A549 (cell line): Measurements from ENCODE around the gene PSD2. TPM values are rescaled to one million over a fixed set of nuclear protein-coding genes. Genes with fewer than 3 reads are reported as not detected.

Experiments used
- ATAC-seq, 2 experiments: fragments of 200-7000 bp in 1 of 2; fragments of >200 bp in 1 of 2; cut with Nextera tagmentation in 1 of 2; cut with Tn5 transposase in 1 of 2; 3 replicates each; pipeline versions ENCODE4 v1.8.0 to v1.9.1; 2018 to 2020; ENCODE audit warnings: mild to moderate bottlenecking in 1 of 2, moderate library complexity in 1 of 2
- CTCF ChIA-PET: fragments of 300-600 bp; sonication (Branson Sonifier 250); formaldehyde crosslinking; extraction: SDS; loops from one replicate; lab custom pipeline; 2021; ENCODE audit warnings: antibody characterized with exemption, inconsistent platforms; lab: Yijun Ruan, JAX
- POLR2A ChIA-PET: fragments of 350-600 bp; formaldehyde crosslinking; extraction: SDS; loops from one replicate; lab custom pipeline; 2021; ENCODE audit warnings: antibody characterized with exemption, inconsistent platforms; lab: Yijun Ruan, JAX
- DNase-seq, 2 experiments: peaks; one replicate each; pipeline versions ENCODE4 v3.0.0 to v3.0.0-alpha.2; 2011 to 2016; ENCODE audit warnings: low read depth in 1 of 2, low spot score in 1 of 2
- FAIRE-seq: peaks from 2 replicates; lab custom pipeline; 2011; peaks lifted over from hg19 to GRCh38; lab: Jason Lieb, UNC
- H3K27ac ChIP-seq, 2 experiments: fragments of >200 bp; sonication (Bioruptor Twin); formaldehyde crosslinking; 3 replicates each; pipeline ENCODE4 v1.5.1; 2016 to 2017
- H3K4me1 ChIP-seq: fragments of >200 bp; sonication (Bioruptor Twin); formaldehyde crosslinking; 3 replicates; pipeline ENCODE4 v1.6.1; 2016
- H3K4me2 ChIP-seq: fragments of >200 bp; sonication (Bioruptor Twin); formaldehyde crosslinking; 3 replicates; pipeline ENCODE4 v1.6.1; 2016
- H3K4me3 ChIP-seq: fragments of >200 bp; sonication (Bioruptor Twin); formaldehyde crosslinking; 3 replicates; pipeline ENCODE4 v1.5.1; 2016
- H3K9me3 ChIP-seq: fragments of >200 bp; sonication (Bioruptor Twin); formaldehyde crosslinking; 3 replicates; pipeline ENCODE4 v1.6.1; 2016
- CBX2 ChIP-seq: fragments of 200-600 bp; sonication (generic); IDR thresholded peaks from 2 replicates; pipeline ENCODE4 v1.6.1; 2016; ENCODE audit warnings: low read depth, mild to moderate bottlenecking, borderline replicate concordance
- CBX8 ChIP-seq: fragments of 200-600 bp; sonication (generic); IDR thresholded peaks from 2 replicates; pipeline ENCODE4 v1.6.1; 2016
- CHD4 ChIP-seq: fragments of 200-600 bp; sonication (generic); IDR thresholded peaks from 2 replicates; pipeline ENCODE4 v1.6.1; 2016; ENCODE audit warnings: antibody characterized with exemption, mild to moderate bottlenecking, borderline replicate concordance
- EHF ChIP-seq: fragments of 250-450 bp; sonication (Bioruptor Pico); IDR thresholded peaks from 2 replicates; pipeline ENCODE4 v1.5.0; 2020; ENCODE audit warnings: mild to moderate bottlenecking
- ESRRA ChIP-seq: fragments of 150-350 bp; IDR thresholded peaks from 2 replicates; pipeline ENCODE4 v1.6.1; 2014; ENCODE audit warnings: mild to moderate bottlenecking, low read length, borderline replicate concordance
- FOSB ChIP-seq: fragments of 250-450 bp; sonication (Bioruptor Pico); IDR thresholded peaks from 2 replicates; pipeline ENCODE4 v1.5.0; 2020; ENCODE audit warnings: mild to moderate bottlenecking, moderate library complexity
- GATA3 ChIP-seq: IDR thresholded peaks from 2 replicates; pipeline ENCODE4 v1.6.1; 2012; ENCODE audit warnings: borderline replicate concordance
- HDAC2 ChIP-seq: fragments of 200-600 bp; sonication (generic); IDR thresholded peaks from 2 replicates; pipeline ENCODE4 v1.6.1; 2016
- MAX ChIP-seq: IDR thresholded peaks from 2 replicates; pipeline ENCODE4 v1.6.1; 2012
- NFE2L2 ChIP-seq: fragments of 150-350 bp; conservative IDR thresholded peaks from 2 replicates; pipeline ENCODE4 v1.6.1; 2014; ENCODE audit warnings: low read length
- NPAS2 ChIP-seq: fragments of 250-450 bp; sonication (Bioruptor Pico); IDR thresholded peaks from 2 replicates; pipeline ENCODE4 v1.8.0; 2022; ENCODE audit warnings: mild to moderate bottlenecking, moderate library complexity, borderline replicate concordance
- NR3C1 ChIP-seq: fragments of >200 bp; sonication (Bioruptor Twin); formaldehyde crosslinking; IDR thresholded peaks from 3 replicates; pipeline ENCODE4 v1.6.1; 2017
- PBX3 ChIP-seq: IDR thresholded peaks from 2 replicates; pipeline ENCODE4 v1.6.1; 2012
- PHF8 ChIP-seq: fragments of 200-600 bp; sonication (generic); IDR thresholded peaks from 2 replicates; pipeline ENCODE4 v1.6.1; 2016; ENCODE audit warnings: low read depth, mild to moderate bottlenecking, antibody characterized with exemption, moderate library complexity, borderline replicate concordance
- POLR2AphosphoS2 ChIP-seq: conservative IDR thresholded peaks from 2 replicates; pipeline ENCODE4 v1.6.1; 2012; ENCODE audit warnings: low read length, improper control_type of control experiment, inconsistent platforms
- RAD21 ChIP-seq, 2 experiments: fragments of >200 bp in 1 of 2; sonication (Bioruptor Twin) in 1 of 2; formaldehyde crosslinking in 1 of 2; IDR thresholded peaks in 1 of 2; conservative IDR thresholded peaks in 1 of 2; 2 replicates in 1 of 2; 3 replicates in 1 of 2; pipeline ENCODE4 v1.6.1; 2012 to 2018; ENCODE audit warnings: inconsistent platforms in 1 of 2
- RARB ChIP-seq: fragments of 250-450 bp; sonication (Bioruptor Pico); IDR thresholded peaks from 2 replicates; pipeline ENCODE4 v1.8.0; 2021; ENCODE audit warnings: mild to moderate bottlenecking, moderate library complexity
- SMC3 ChIP-seq: fragments of >200 bp; sonication (Bioruptor Twin); formaldehyde crosslinking; IDR thresholded peaks from 3 replicates; pipeline ENCODE4 v1.6.1; 2018; ENCODE audit warnings: inconsistent platforms
- ZNF302 ChIP-seq: fragments of 250-450 bp; sonication (Bioruptor Pico); IDR thresholded peaks from 2 replicates; pipeline ENCODE4 v1.9.0; 2021; ENCODE audit warnings: inconsistent platforms, mild to moderate bottlenecking, moderate library complexity
- WGBS: methylation state at CpG from one replicate; pipeline ENCODE4 v1.1.6; 2017; ENCODE audit errors: missing lambda C conversion rate; 5-methylcytosine and 5-hydroxymethylcytosine counted together
- polyA plus RNA-seq, 4 experiments: library from polyadenylated mRNA; depleted of rRNA in 3 of 4; stranded (reverse); fragments of >200 nt; fragmentation: RNase III in 1 of 4; extraction: RNeasy Plus Mini Kit Qiagen cat#74134 plus additional on column Dnase treatment in 1 of 4; gene quantifications; 2 replicates in 3 of 4; 3 replicates in 1 of 4; pipeline ENCODE4 v1.2.3, GENCODE V29; 2011 to 2017
- TF ChIP-seq, protein P1 (sequence below): fragments of 150-350 bp; IDR thresholded peaks from 2 replicates; pipeline ENCODE4 v1.6.1; 2014; ENCODE audit warnings: low read depth, mild to moderate bottlenecking, low read length
- TF ChIP-seq, protein P2 (sequence below): fragments of >200 bp; sonication (Bioruptor Twin); formaldehyde crosslinking; IDR thresholded peaks from 3 replicates; pipeline ENCODE4 v1.6.1; 2016
- TF ChIP-seq, protein P3 (sequence below): fragments of >200 bp; sonication (Bioruptor Twin); formaldehyde crosslinking; IDR thresholded peaks from 2 replicates; pipeline ENCODE4 v1.6.1; 2016

Gene PSD2
- polyA plus RNA-seq, 2 of the 4 experiments (the other 2 are of a cell fraction): 0.05 TPM; not detected in 1

DNA sequence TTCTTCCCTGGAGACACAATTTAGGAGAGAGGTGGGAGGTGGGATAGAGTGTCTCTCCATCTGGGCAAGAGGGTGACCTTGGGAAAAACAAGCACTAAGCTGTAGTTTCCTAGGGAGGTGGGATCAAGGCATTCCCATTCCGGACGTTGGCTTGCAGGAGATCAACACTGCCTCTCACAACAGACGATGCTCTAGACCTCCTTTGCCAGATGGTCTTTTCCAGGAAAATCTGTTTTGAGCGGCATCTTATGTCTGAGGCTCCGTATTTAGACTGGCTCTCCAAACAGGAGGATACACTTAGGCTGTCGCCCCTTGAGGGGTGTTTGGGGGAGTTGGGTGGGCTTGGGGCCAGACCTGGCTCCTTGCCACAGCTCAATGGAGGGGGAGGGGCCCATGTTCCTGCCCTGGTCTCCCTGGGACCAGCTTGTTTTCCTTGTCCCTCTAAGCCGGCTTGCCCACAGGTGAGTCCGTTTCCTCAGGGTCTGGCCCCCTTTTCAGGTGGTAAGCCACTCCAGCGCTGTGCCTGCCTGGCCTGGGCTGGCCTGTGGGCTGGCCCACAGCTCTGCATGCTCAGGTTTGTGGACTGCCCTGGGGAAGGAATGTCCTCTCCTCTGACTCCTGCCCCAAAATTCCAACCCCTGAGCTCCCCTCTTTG lies 2.4 kb downstream of the PSD2 start:
- H3K27ac ChIP-seq: no peak overlapping the region
- H3K4me2 ChIP-seq: no peak overlapping the region
- H3K9me3 ChIP-seq: no peaks in the 10 kb centered on the region
- no peak overlapping the region for H3K4me3 ChIP-seq
- TF ChIP-seq NFE2L2: no peak
- no peak for TF ChIP-seq EHF (CRISPR knock-in tag)
- no peak for TF ChIP-seq GATA3
- TF ChIP-seq, protein P1, sequence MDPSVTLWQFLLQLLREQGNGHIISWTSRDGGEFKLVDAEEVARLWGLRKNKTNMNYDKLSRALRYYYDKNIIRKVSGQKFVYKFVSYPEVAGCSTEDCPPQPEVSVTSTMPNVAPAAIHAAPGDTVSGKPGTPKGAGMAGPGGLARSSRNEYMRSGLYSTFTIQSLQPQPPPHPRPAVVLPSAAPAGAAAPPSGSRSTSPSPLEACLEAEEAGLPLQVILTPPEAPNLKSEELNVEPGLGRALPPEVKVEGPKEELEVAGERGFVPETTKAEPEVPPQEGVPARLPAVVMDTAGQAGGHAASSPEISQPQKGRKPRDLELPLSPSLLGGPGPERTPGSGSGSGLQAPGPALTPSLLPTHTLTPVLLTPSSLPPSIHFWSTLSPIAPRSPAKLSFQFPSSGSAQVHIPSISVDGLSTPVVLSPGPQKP: no peak
- TF ChIP-seq NPAS2 (CRISPR knock-in tag): no peak
- no peak for TF ChIP-seq PHF8
- no peak for TF ChIP-seq NR3C1
- no peak for TF ChIP-seq RAD21 (conservative IDR thresholded peaks at IDR 0.05 in 1 of 2, IDR thresholded peaks at IDR 0.05 in 1 of 2)
- TF ChIP-seq PBX3: no peak
- TF ChIP-seq FOSB (CRISPR knock-in tag): no peak
- no peak for TF ChIP-seq HDAC2
- no peak for TF ChIP-seq POLR2AphosphoS2
- POLR2A ChIA-PET: no interaction called here
- CTCF ChIA-PET: interaction anchor here (1.2 to 5.9 kb wide), 6 partner anchors 11 to 171 kb away, joined by 3 to 52 read pairs (median 7); no protein-coding TSS in a partner anchor
- H3K4me1 ChIP-seq: 0 out of 3 replicates have a peak, but pooled peaks cover 5% of the 10 kb centered on the region
- WGBS: 35% methylated on average over 9 of the region's 9 CpGs
- FAIRE-seq: no peak
- no peak for ATAC-seq
- DNase-seq: no peak

GRCh38 chr5:139798883-139799282 lies 3.3 kb downstream of the PSD2 start:
- H3K4me3 ChIP-seq: no peak overlapping the region
- DNase-seq (no peak), ATAC-seq (no peak), FAIRE-seq (no peak)
- TF ChIP-seq ESRRA (no peak), NR3C1 (no peak), ZNF302 (no peak), CBX2 (no peak), CBX8 (no peak), MAX (no peak), SMC3 (no peak), HDAC2 (no peak)
- TF ChIP-seq, protein P2, sequence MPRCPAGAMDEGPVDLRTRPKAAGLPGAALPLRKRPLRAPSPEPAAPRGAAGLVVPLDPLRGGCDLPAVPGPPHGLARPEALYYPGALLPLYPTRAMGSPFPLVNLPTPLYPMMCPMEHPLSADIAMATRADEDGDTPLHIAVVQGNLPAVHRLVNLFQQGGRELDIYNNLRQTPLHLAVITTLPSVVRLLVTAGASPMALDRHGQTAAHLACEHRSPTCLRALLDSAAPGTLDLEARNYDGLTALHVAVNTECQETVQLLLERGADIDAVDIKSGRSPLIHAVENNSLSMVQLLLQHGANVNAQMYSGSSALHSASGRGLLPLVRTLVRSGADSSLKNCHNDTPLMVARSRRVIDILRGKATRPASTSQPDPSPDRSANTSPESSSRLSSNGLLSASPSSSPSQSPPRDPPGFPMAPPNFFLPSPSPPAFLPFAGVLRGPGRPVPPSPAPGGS: no peak
- WGBS: 49% methylated on average over 2 of the region's 2 CpGs
- 0 out of 3 replicates have a peak, but pooled peaks cover 5% of the 10 kb centered on the region for H3K4me1 ChIP-seq
- no peak overlapping the region for H3K4me2 ChIP-seq
- ChIA-PET CTCF (interaction anchor here (1.2 to 5.9 kb wide), 6 partner anchors 11 to 170 kb away, joined by 3 to 52 read pairs (median 7); no protein-coding TSS in a partner anchor), POLR2A (no interaction called here)
- no peaks in the 10 kb centered on the region for H3K9me3 ChIP-seq
- H3K27ac ChIP-seq: no peak overlapping the region

- CTCF ChIA-PET: interaction anchor here (0.8 to 5.9 kb wide), 6 partner anchors 12 to 170 kb away, joined by 3 to 52 read pairs (median 7); no protein-coding TSS in a partner anchor
- Histone ChIP-seq H3K4me1 (0 out of 3 replicates have a peak, but pooled peaks cover 5% of the 10 kb centered on the region), H3K9me3 (no peaks in the 10 kb centered on the region), H3K4me2 (no peak overlapping the region), H3K4me3 (no peak overlapping the region), H3K27ac (no peak overlapping the region)
- FAIRE-seq (no peak), ATAC-seq (no peak), DNase-seq (no peak)
- POLR2A ChIA-PET: no interaction called here
- TF ChIP-seq RARB (CRISPR knock-in tag) (no peak), CHD4 (no peak)
- TF ChIP-seq, protein P3, sequence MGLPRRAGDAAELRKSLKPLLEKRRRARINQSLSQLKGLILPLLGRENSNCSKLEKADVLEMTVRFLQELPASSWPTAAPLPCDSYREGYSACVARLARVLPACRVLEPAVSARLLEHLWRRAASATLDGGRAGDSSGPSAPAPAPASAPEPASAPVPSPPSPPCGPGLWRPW: no peak
Observed at GRCh38 chr5:139799359-139799758, 3.8 kb downstream of the PSD2 start.
